Activated CD4-positive, CD25-positive, alpha-beta regulatory T cell treated with anti-CD3 and anti-CD28 coated beads, Interleukin-2, amount 50 U/mL, for 24 hours (primary cell): Measurements from ENCODE around the gene NKD1.

Experiments
- ATAC-seq, 2 donors: fragments of 150-1000 bp; cut with Tn5 transposase; one replicate each; pipeline ENCODE4 v1.10.0; 2021; ENCODE audit warnings: mild to moderate bottlenecking in 1 of 2, moderate library complexity in 1 of 2

The NKD1 gene

DNA sequence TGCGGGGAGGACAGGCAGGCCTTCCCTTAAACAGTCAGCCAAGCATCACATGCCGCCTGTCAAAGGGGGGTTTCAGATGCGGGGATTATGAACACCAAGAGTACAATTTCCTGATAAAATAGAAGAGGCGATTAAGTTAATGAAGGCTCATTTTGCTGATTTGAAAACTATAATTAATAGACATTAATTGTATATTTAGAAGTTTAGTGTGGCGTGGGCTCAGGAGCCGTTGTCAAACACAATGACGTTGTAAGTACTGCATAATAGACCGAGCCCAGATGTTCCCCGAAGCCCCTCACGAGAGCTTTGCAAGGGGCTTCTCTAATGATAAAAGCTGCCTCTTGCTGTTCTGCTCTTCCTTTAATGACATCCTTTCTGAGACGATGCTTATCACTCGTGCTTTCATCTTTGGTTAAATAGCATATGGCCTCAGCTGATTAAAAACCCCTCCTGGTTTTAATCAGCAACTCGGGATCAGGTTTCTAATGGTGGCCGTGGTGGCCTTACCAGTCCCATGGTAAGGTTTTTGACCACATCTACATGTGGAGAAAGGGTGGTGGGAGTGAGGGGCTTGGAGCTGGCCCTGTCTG, 104.7 kb downstream of the NKD1 start:
- no peak for ATAC-seq

DNA sequence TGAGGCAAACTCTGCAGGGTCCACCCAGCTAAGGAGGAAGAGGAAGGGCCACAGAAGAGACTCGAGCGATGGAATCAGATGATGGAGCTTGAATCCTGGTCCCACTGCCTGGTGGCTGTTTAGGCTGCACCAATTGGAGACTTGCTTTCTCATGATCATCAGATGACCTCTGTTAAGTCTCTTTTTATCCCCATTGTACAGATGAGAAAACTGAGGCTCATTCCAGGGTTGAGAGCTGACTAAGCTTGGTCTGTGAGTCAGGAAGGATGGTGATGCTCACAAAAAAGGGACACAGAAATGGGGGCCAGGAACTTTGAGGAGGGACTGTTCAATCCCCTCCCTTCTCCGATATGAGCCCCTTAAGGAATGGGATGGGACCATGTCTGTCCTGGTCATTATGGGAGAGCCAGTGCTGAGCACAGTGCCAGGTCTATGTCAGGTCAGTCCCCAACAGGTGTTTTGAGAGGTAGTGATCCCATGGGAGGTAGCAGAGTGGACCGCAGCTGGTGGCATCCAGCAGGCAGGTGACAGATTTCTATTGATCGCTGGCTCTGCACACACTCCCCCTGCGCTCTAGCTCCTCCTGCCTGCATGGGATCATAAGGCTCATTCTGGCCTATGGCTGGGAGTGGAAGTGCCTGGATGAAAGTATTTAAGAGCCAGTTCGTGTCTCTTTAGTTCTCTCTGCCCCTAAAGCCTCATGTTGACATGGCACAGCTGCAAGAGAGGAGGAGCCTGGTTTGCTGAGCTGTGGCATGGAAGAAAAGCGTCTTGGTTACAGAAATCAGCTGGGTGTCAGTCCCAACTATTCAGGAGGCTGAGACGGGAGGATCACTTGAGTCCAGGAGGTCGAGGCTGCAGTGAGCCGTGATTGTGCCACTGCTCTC, 105.7 kb downstream of the NKD1 start:
- ATAC-seq, result no peak

DNA sequence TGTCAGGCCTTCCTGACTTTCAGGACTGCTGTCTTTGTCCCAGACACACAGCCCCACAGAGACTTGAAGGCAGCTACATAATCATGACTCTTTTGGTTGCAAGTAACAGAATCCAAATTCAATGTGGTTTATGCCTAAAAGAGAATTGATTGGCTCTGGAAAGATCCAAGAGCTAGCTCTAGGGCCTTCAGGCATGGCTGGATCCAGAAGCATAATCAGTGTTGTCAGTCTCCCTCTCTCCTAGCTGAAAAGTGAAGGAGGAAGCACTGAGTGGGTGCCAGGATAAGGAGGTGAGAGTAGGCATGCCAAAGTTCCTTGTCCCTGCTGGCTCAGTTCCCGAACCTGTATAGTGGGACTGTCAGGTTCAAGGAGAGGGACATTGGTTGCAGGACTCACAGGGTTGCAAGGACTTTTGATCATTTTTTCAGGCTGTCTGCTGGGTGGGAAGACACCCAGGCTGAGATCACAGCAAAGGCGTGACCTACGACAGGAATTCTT, 107.4 kb downstream of the NKD1 start:
- ATAC-seq, result no peak

DNA sequence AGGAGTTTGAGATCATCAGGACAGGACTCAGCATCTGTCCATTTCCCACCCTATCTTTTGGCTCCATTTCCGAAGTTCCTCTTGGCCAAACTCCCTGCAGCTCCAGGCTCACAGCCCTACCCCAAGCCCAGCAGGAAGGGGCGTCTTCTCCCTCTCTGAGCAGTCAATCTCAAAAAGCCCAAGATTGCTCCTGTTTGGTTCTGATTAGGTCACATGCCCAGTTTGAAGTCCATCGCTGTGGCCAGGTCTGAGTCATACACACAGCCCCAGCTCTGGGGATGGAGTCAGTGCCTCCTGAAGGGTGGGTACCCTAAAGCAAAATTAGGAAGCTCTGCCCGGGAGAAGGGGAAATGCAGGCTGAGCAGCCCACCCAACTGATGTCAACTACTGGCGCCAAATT, 109.0 kb downstream of the NKD1 start:
- no peak for ATAC-seq

DNA sequence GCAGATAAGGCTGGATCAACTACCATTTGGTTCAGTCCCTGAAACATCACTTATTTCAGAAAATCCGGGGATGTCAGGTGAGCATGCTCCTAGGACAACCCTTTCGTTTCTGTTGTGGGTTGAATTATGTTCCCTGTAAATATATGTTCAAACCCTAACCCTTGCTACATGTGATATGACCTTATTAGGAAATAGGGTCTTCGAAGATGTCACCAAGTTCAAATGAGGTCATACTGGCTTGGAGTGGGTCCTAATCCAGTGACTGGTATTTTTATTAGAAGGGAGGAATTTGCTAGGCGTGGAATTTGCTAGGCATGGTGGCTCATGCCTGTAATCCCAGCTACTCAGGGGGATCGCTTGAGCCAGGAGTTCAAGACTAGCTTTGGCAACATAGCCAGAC, 111.6 kb downstream of the NKD1 start:
- no peak for ATAC-seq

DNA sequence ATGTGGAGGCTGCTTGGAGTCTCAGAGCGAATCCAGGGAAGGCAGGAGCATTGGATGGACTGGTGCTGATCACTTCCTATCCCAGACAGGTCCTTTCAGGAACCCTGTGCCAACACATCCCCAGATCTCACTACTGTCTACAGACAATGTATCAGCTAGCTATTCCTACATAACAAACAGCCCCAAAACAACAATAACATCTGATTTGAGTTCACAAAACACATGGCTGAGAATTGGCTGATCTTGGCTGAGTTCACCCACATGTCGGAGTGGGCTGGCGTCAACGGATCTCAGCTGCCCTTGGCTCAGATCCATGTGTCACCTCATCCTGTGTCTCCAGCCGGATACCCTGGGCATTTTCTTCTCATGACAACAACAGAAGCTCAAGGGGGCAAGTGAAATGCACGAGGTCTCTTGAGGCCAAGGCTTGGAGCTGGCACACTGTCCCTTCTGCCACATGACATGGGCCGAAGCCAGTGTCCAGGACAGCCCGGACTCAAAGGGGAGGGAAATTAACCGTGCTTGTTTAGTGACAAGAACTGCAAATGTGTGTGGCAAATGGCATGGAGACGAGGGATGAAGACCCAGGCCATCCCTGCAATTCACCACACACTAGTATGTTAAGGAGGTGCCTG, 114.2 kb downstream of the NKD1 start:
- ATAC-seq, result no peak

DNA sequence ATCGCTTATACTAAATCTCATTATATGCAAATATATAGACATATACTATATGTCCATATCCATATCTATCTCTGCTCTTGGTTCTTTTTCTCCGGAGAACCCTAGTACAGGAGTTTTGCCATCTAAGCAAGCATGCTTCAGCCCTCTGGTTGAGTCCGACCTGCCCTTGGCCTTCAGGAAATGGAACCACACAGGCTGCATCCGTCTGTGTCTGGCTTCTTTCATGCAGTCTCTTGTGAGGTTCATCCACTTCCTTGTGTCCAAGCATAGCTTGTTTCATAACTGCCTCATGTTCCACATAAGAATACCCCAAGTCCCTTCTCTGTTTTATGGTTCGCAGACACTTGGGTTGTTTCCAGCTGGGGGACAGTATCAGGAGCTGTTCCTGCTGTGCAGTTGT, 116.1 kb downstream of the NKD1 start:
- ATAC-seq, result no peak

DNA sequence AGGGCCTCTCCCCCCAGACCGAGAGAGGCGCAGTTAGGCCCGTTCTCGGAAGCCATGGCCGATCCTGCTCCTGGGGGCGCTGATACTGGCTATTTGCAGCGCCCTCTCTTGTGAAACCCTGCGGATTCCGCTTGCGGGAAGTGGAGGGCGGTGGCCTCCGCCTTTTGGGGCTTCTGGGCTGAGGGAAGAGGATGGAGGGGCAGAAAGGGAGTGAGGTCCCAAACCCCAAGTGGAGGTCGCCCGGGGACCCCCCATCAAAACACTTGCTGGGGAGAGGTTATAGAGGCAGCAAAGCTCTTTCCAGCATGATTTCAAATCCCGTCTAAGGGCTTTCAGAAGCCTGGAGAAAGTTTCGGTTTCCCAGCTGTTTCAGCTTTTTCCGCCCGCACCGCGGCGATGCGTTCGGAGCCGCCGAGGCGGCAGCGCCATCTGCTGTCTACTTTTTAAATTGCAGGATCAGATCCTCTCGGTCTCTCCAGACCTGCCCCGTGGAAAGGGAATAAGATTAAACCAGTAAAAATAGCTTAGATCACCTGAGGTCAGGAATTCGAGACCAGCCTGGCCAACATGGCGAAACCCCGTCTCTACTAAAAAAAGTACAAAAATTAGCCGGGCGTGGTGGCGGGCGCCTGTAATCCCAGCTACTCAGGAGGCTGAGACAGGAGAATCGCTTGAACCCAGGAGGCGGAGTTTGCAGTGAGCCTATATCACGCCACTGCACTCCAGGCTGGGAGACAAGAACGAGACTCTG, 117.1 kb downstream of the NKD1 start:
- ATAC-seq, result peak; percentile 40 to 59

DNA sequence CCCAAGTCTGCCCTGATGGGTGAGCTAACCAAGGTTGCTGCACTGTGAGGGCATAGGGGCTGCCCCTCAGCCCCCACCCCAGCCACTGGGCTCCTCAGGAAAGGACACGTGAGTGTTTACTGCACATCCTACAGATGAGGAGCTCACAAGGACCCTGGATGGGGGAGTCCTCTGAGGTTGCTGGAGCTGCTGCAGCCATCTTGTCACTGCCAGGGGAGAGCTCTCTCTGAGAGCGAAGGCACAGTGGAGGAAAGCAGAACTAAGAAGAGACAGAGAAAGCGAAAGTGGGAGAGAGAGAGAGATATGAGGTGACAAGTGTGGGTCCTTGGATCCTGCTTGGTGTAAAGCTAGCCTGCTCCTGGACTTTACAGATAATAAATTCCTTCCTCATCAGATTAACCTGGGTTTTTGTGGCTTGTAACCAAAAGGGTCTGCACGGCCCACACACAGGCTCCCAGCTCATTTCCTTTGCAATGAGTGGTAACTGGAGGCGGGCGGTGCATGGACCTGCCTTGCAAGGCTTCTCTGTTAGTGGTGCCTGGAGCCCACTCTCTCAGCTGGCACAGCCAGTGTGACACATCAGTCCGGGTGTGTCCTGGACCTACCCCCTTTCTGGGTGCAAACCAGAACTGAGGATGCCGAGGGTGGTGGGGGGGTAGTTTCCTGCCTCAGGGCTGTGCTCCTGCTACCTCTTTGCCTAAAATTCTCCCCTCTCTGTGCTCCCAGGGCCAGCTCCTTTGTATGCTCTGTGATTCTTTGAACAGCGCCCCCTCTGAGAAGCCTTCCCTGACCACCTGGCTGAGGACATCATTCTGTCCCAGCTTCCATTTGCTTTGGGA, 118.7 kb downstream of the NKD1 start:
- peak; percentile 73 to 81 for ATAC-seq

DNA sequence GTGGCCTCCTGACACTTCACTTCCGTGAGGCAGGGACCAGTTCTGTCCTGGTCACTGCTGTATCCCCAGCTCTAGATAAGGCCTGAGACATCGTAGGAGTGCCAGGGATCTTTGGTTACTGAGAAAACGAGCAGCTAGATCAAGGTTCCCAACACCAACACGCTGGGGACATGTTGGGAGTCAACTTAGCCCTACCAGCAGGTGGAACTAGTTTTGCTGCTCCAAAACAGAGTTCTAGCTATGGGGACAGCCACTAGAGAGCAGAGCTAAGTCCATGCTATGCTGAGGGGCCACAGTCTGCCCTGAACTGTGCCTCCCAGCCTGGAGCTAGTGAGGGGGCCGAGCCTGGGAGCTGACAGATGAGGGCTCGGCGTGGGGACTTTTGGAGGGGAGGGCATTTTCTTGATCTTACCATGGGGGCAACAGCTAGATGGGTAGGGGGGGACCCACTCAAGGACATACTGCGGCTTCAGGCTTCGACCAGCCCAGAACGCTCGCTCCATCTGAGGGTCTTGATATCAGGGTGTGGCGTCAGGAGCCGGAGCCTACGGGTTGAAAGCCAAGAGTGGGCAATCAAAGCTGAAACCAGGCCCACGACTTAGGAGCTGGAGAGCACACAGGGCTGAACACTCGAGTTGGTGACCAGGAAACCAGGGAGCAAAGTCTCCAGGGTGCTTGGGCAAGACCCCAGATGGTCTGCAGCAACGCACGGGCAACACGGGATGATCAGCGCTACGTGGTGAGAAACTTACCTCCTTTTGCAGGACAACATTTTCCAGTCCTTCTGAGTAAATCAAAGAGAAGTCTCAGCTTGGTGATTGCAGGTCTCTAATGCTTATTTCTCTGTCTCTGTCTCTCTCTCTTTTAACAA, 119.5 kb downstream of the NKD1 start:
- no peak for ATAC-seq

DNA sequence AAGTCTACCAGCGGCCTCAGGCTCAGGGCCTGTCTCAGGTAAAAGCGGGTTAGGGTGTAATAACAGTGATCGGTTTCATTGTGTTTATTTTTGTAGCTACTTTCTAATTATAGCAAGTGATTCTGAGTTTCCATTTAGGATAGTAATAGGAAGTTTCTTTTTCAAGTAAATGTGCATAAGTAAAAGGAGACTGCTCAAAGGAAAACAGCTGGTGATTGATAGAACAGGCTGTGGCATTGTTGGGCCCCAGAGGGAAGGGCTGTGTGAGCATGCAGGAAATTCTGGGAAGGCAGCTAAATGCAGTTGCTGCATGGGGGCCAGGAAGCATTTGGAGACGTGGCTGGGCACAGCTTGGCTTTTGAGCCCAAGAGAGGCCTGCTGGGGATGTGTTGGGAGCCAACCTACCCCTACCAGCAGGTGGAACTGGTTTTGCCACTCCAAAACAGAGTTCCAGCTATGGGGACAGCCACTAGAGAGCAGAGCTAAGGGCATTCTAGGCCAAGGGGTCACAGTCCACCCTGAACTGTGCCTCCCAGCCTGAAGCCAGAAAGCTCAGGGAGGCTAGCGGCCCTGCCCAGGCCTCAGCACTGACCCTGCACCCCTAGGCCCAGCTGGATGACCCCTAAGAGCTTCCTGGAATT, 120.3 kb downstream of the NKD1 start:
- no peak for ATAC-seq

DNA sequence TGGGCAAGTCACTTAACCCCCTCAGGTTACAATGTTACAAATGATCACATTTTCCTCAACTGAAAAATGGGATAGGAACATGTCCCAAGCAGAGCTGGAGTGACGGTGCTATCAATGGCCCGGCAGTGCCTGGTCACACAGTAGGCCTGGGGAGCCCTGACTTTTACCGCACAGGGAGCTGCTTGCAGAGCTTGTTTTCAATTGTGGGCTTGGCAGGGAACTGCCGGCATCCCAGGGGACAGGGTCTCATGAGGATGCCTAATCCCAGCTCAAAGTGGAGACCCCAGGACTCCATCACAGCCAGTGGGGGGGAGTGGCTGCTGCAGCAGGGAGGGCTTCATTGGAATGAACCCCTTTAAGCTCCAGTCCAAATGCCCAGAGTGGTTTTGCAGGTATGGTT, 121.5 kb downstream of the NKD1 start:
- no peak for ATAC-seq

DNA sequence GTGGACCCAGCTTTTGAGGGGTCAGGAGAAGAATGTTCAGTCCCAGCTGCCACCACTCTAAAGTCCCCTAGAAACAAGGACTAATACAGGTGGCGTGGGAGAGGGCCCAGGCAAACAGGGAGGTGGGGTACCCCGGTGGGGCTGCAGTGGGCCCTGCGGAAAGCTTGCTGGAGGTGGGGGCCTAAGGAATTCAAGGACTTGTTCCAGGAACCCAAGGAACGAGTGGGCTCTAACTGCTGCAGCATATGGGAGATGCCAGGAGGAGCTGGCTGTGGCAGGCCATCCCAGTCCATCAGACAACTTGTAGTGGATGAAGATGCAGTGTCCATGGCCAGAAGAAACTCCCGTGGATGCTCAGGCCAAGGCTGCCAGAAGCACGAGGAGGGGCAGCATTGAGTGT, 122.3 kb downstream of the NKD1 start:
- no peak for ATAC-seq

DNA sequence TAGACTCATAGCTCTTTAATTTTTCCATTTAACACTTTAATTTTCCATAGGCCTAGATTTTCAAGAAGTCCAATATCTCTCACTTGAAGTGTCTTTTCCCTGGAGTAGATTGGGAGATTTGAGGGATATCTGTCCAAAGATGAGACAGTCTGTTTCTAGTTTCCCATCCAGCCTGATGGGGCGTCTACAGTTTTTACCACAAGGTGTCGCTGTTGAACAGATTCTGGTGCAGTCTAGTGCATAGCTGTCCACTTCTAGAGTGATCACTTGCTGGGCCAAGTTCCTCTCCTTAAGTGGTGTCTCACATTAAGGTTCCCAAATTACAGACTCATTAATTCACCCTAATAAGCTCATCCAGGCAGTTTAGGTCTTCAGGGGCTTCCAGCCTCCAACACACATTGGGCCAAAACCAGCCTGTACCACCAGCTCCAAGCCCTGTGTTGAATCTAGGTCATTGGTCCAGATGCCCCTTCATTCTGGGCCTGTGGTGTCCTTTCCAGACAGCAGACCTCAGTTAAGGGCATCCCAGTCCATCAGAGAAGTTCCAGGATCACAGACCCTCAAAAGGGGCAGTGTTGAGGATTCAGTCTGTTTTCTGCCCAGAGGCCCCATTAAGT, 123.6 kb downstream of the NKD1 start:
- ATAC-seq, result peak; percentile 29 to 42

DNA sequence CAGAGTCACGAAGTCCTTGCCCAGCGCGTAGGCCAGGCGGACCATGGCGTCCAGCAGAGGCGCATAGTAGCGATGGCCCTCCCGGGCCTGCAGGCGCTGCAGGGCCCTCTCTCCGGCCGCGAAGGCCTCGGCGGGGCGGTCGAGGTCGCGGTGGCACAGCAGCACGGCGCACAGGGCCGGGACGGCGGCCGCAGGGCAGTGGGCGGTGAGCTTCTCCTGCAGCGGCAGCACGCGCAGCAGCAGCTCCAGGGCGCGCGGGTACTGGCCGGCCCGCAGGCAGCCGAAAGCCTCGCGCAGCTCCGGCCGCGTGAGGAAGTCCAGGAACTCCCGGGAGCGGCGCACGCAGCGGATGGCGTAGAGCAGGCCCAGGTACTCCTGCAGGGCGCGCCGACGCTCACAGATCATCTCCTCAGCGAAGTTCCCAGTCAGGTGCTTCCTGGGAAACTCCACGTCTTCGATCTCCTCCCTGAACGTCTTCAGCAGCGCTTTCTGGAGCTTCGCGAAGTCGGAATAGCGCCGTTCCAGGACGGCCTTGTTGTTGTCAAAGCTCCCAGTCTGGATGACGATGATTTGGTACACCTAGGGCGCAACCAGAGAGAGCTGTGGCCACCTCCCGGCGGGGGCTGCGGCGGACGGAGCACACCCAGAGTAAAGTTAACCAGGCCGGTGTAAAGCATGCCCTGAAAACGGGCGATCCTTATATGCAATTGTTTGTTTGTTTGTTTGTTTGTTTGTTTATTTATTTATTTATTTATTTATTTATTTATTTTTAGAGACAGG, 125.5 kb downstream of the NKD1 start:
- ATAC-seq, result no peak

DNA sequence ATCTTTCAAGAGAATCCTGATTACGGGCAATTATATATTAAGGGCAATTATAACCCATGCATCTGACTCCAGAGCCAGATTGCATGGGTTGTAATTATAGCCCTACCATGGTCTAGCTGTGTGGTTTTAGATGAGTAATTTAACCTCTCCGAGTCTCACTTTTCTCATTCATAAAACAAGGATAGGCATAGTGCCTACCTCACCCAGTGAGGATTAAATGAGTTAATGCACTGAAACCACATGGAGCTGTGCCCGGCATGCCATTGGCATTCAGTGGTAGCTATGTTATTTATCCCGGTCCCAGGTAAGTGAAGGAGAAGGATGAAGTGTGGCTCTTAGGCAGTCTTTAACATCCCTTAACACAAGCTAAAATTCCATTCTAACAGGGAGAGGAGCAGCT, 126.6 kb downstream of the NKD1 start:
- ATAC-seq, result no peak

DNA sequence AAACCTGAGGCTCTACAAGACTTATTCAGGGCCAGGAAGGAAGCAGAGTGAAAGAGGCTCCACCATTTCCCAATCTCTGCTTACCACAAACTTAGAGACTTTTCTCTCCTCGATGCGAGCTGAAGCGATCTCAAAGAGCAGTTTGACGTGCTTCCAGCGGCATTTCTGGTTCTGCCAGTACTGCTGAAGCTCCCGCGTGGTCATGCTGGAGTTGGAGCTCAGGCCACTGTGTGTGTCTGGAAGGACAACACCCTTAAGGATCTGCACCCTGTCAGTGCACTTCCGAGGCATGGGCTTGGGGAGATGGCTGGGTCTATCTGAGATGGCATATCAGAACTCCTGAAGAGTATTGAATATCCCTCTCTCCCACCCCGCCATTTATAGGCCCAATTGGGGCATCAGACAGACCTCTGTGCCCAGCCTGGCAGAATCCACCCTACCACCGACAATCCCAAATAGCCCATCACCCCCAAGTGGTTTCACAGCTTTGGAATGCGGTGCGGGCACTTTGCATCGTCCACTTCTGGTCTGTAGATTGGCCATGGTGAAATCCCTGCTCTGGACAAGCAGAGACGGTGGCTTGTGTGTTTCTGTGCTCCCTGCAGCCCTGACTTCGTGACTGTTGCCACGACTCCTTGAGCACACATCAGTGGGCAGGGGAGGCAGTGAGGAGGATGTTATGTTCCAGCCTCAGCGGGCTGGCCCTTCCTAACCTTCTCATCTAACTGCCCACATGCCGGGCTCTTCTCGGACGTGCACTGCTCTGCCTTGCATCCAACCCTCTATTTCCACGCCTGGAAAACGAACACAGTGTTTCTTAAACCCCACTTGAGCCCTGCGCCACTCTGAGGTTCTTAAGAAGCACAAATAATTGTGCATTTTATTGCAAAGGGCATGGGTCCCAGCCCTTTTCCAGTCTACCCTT, 127.8 kb downstream of the NKD1 start:
- no peak for ATAC-seq

DNA sequence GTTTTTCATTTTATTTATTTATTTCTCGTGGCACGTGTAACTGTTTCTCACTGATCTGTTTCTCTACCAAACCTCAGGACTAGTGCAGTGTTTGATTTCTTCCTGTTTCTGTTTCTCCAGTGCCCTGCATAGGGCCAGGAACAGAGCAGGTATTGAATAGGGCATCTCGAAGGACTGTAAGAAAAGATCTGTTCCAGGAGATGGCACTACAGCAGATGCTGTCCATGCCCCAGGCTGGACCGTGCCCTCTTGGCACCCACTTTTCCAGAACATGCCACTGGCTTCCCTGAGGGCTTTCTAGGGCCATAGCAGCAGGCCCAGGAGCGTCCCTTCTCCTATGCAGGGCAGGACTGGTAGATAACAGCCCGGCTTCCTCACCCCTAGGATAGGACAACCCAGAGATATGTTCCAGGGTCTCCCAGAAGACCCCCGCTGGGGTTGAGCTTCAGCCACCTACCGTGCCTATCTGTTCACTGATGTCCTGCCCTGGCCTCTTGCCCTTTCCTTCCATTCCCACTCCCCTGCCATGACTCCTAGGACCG, 128.6 kb downstream of the NKD1 start:
- ATAC-seq, result no peak
